Measurements from ENCODE around the gene FANCD2OS.
"Not testable (repeated sequence)": the region's sequence is repeated elsewhere in the genome, so short reads cannot be mapped to it uniquely, and the experiment has no call there.

The FANCD2OS gene

GRCh38 chr3:10108091-10108490, at the start of gene FANCD2OS:
TSS of gene FANCD2OS (minus strand) at chr3:10108255. CDS start at chr3:10104774, 3,481 bp downstream.
- DNase-seq, result no peak

GRCh38 chr3:10157031-10157430, 49.0 kb upstream of the FANCD2OS start:
- DNase-seq, result no peak

GRCh38 chr3:10155658-10156057, 47.6 kb upstream of the FANCD2OS start:
- no peak for DNase-seq

GRCh38 chr3:10155123-10155472, 47.0 kb upstream of the FANCD2OS start:
- no peak for DNase-seq

- no peak for DNase-seq
Observed at GRCh38 chr3:10154335-10155122, 46.5 kb upstream of the FANCD2OS start.

GRCh38 chr3:10150987-10151386, 42.9 kb upstream of the FANCD2OS start:
- DNase-seq, result no peak

GRCh38 chr3:10149226-10149625, 41.2 kb upstream of the FANCD2OS start:
- DNase-seq, result no peak

- DNase-seq, result no peak
Observed at GRCh38 chr3:10145685-10146084, 37.6 kb upstream of the FANCD2OS start.

- no peak for DNase-seq
Observed at GRCh38 chr3:10142707-10143560, 34.9 kb upstream of the FANCD2OS start.

GRCh38 chr3:10140996-10141546, 33.0 kb upstream of the FANCD2OS start:
- DNase-seq, result no peak

- DNase-seq, result no peak
Observed at GRCh38 chr3:10137178-10137577, 29.1 kb upstream of the FANCD2OS start.

GRCh38 chr3:10136426-10137005, 28.5 kb upstream of the FANCD2OS start:
- DNase-seq, result no peak

- not testable (repeated sequence) for DNase-seq
Observed at GRCh38 chr3:10135872-10136271, 27.8 kb upstream of the FANCD2OS start.

- no peak for DNase-seq
Observed at GRCh38 chr3:10122724-10123123, 14.7 kb upstream of the FANCD2OS start.

- DNase-seq, result no peak
Observed at GRCh38 chr3:10121064-10121463, 13.0 kb upstream of the FANCD2OS start.

- no peak for DNase-seq
Observed at GRCh38 chr3:10119376-10119775, 11.3 kb upstream of the FANCD2OS start.

GRCh38 chr3:10116928-10117327, 8.9 kb upstream of the FANCD2OS start:
- DNase-seq, result no peak

- DNase-seq, result no peak
Observed at GRCh38 chr3:10116138-10116460, 8.0 kb upstream of the FANCD2OS start.

GRCh38 chr3:10115326-10116137, 7.5 kb upstream of the FANCD2OS start, which contains the start of gene BRK1:
TSS of gene BRK1 (plus strand) at chr3:10115675. CDS start at chr3:10115702, 27 bp downstream.
- DNase-seq, result peak; percentile 93

GRCh38 chr3:10106919-10107318, 1.1 kb downstream of the FANCD2OS start:
- DNase-seq, result no peak

- no peak for DNase-seq
Observed at GRCh38 chr3:10099041-10099440, 9.0 kb downstream of the FANCD2OS start.

- no peak for DNase-seq
Observed at GRCh38 chr3:10093678-10094077, 14.4 kb downstream of the FANCD2OS start.

- DNase-seq, result not testable (repeated sequence)
Observed at GRCh38 chr3:10091387-10091786, 16.7 kb downstream of the FANCD2OS start.

All from KG1 (cell line).